ENCODE measurements around the gene ADGRB2. TPM values are rescaled to one million over a fixed set of nuclear protein-coding genes. Genes with fewer than 3 reads are reported as not detected.

ADGRB2 gene
- total RNA-seq, 1 experiment from 2014 or later, result 10.9 TPM

DNA sequence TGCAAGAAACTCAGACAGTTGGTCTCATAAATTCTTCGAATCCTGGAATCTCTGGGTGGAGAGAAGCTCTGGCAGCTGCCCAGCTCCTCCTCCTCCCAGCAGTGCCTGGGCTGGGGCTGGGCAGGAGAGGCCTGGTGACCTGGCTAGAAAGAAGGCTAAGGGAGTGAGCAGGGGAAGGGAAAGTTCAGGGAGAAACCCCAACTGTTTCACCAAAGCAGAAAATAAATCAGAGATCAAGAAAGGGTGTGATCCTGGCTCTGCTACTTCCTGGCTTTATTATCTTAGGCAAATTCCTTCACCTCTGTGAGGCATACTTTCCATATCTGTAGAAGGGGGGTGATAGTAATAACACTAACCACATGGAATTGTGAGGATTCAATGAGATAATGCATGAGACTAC, 51.5 kb downstream of the ADGRB2 start:
- H2BK120ac ChIP-seq (ENCODE audit: low read depth, low read length, poor library complexity, severe bottlenecking), result no peak overlapping the region
- H2BK5ac ChIP-seq (ENCODE audit: insufficient read length, low read length), result no peak overlapping the region
- no peaks in the 10 kb centered on the region for H3K79me1 ChIP-seq (ENCODE audit: insufficient read depth, low read depth, low read length, poor library complexity, severe bottlenecking)
- no peak overlapping the region for H2BK20ac ChIP-seq (ENCODE audit: low read depth, low read length, poor library complexity, severe bottlenecking)
- no peak overlapping the region for H2AK5ac ChIP-seq (ENCODE audit: insufficient read length, low read length)
- H2AFZ ChIP-seq (ENCODE audit: low read length), result no peak overlapping the region
- H2BK15ac ChIP-seq (ENCODE audit: low read depth, low read length), result no peak overlapping the region
- H3K9me3 Mint-ChIP-seq, result no peaks in the 10 kb centered on the region; a peak in 1 of 5 replicates
- no peak overlapping the region; a peak in 1 of 5 replicates for H3K4me3 Mint-ChIP-seq
- H3K4me2 ChIP-seq (ENCODE audit: insufficient read depth, insufficient read length, low read length), result no peak overlapping the region
- no peak overlapping the region for H4K91ac ChIP-seq (ENCODE audit: insufficient read length, low read depth, low read length)
- no peak overlapping the region for H3K14ac ChIP-seq (ENCODE audit: insufficient read depth, low read length)
- H4K5ac ChIP-seq (ENCODE audit: insufficient read length, low read depth, low read length), result no peak overlapping the region
- no peak overlapping the region for H2BK12ac ChIP-seq (ENCODE audit: insufficient read length, low read depth, low read length)
- H3K79me2 ChIP-seq (ENCODE audit: insufficient read depth, low read length), result no peaks in the 10 kb centered on the region
- H3K27me3 ChIP-seq (ENCODE audit: insufficient read depth, low read length), result no peaks in the 10 kb centered on the region
- no peak overlapping the region for H3K23ac ChIP-seq (ENCODE audit: insufficient read length, low read depth, low read length)
- peaks cover 3% of the 10 kb centered on the region; the same call in 1 of the 2 replicates for H3K4me1 ChIP-seq (ENCODE audit: insufficient read depth, low read length)
- TF ChIP-seq, protein P1, sequence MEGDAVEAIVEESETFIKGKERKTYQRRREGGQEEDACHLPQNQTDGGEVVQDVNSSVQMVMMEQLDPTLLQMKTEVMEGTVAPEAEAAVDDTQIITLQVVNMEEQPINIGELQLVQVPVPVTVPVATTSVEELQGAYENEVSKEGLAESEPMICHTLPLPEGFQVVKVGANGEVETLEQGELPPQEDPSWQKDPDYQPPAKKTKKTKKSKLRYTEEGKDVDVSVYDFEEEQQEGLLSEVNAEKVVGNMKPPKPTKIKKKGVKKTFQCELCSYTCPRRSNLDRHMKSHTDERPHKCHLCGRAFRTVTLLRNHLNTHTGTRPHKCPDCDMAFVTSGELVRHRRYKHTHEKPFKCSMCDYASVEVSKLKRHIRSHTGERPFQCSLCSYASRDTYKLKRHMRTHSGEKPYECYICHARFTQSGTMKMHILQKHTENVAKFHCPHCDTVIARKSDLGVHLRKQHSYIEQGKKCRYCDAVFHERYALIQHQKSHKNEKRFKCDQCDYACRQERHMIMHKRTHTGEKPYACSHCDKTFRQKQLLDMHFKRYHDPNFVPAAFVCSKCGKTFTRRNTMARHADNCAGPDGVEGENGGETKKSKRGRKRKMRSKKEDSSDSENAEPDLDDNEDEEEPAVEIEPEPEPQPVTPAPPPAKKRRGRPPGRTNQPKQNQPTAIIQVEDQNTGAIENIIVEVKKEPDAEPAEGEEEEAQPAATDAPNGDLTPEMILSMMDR (conservative IDR thresholded peaks at IDR 0.05), result no peak
- H3K27ac ChIP-seq (ENCODE audit: insufficient read length, low read depth, low read length), result no peak overlapping the region
- DNase-seq, result no peak
- peaks cover 33 to 39% of the 10 kb centered on the region in 2 experiments for H3K4me1 Mint-ChIP-seq
- H4K20me1 ChIP-seq (ENCODE audit: control insufficient read depth, insufficient read depth, insufficient read length), result no peaks in the 10 kb centered on the region
- H3K4ac ChIP-seq (ENCODE audit: low read depth, low read length), result no peak overlapping the region
- H3K18ac ChIP-seq (ENCODE audit: insufficient read length, low read depth, low read length), result no peak overlapping the region
- H3T11ph ChIP-seq (ENCODE audit: low read length), result no peak overlapping the region
- no peak overlapping the region for H3K56ac ChIP-seq (ENCODE audit: insufficient read length, low read depth, low read length)
- H3K36me3 Mint-ChIP-seq (ENCODE audit: insufficient read depth in 1 of 3, low read depth in 3 of 3), result no peaks in the 10 kb centered on the region
- no peak overlapping the region for H3K9ac ChIP-seq (ENCODE audit: extremely low read depth, insufficient read length, low read length)
- no CpG with 5 or more reads among the region's 1 CpG for WGBS (ENCODE audit: extremely low coverage, insufficient read length, low lambda C conversion rate)
- 0 out of 7 replicates have a peak overlapping the region, but pooled peaks of 1 of the 3 experiments have one; percentile 41 for H3K27ac Mint-ChIP-seq
- peaks cover 12% of the 10 kb centered on the region for H3K27me3 Mint-ChIP-seq (ENCODE audit: low read depth)
- no peaks in the 10 kb centered on the region for H3K9me3 ChIP-seq (ENCODE audit: control insufficient read depth, low read depth, low read length)
- H4K8ac ChIP-seq (replicated peaks; ENCODE audit: insufficient read length, low read depth, low read length), result no peak overlapping the region
- H3K23me2 ChIP-seq (ENCODE audit: insufficient read length, low read depth, low read length, poor library complexity, severe bottlenecking), result peaks cover 8% of the 10 kb centered on the region
